ENCODE measurements around the gene ATF2. TPM values are rescaled to one million over a fixed set of nuclear protein-coding genes. Genes with fewer than 3 reads are reported as not detected.

The ATF2 gene
- total RNA-seq, 1 donor from 2014 or later: 32.1 TPM

- H3K27me3 ChIP-seq (ENCODE audit: control insufficient read depth, insufficient read depth, low read length): no peaks in the 10 kb centered on the region
- FAIRE-seq: no peak
- no peak for TF ChIP-seq CTCF (IDR thresholded peaks at IDR 0.05; ENCODE audit: insufficient read depth, low read length, severe bottlenecking)
- peaks cover 6% of the 10 kb centered on the region for H3K36me3 ChIP-seq (ENCODE audit: control insufficient read depth, insufficient read depth, low read length)
- peak; percentile 49 for DNase-seq (ENCODE audit: low read depth)
- peak overlapping the region; percentile 98 for H3K4me3 ChIP-seq (ENCODE audit: low read depth, low read length)
Observed at GRCh38 chr2:175180701-175181103, 12.7 kb upstream of the ATF2 start.

- Histone ChIP-seq H3K4me3 (ENCODE audit: low read depth, low read length) (no peak overlapping the region), H3K36me3 (ENCODE audit: control insufficient read depth, insufficient read depth, low read length) (peaks cover 7% of the 10 kb centered on the region), H3K27me3 (ENCODE audit: control insufficient read depth, insufficient read depth, low read length) (no peaks in the 10 kb centered on the region)
- DNase-seq (ENCODE audit: low read depth) (no peak), FAIRE-seq (no peak)
- no peak for TF ChIP-seq CTCF (IDR thresholded peaks at IDR 0.05; ENCODE audit: insufficient read depth, low read length, severe bottlenecking)
Observed at GRCh38 chr2:175176624-175177023, 8.6 kb upstream of the ATF2 start.

GRCh38 chr2:175175896-175176295, 7.9 kb upstream of the ATF2 start:
- Histone ChIP-seq H3K36me3 (ENCODE audit: control insufficient read depth, insufficient read depth, low read length) (peaks cover 7% of the 10 kb centered on the region), H3K27me3 (ENCODE audit: control insufficient read depth, insufficient read depth, low read length) (no peaks in the 10 kb centered on the region), H3K4me3 (ENCODE audit: low read depth, low read length) (no peak overlapping the region)
- DNase-seq (ENCODE audit: low read depth) (no peak), FAIRE-seq (no peak)
- no peak for TF ChIP-seq CTCF (IDR thresholded peaks at IDR 0.05; ENCODE audit: insufficient read depth, low read length, severe bottlenecking)

GRCh38 chr2:175175320-175175719, 7.3 kb upstream of the ATF2 start:
- FAIRE-seq (no peak), DNase-seq (ENCODE audit: low read depth) (no peak)
- Histone ChIP-seq H3K4me3 (ENCODE audit: low read depth, low read length) (no peak overlapping the region), H3K27me3 (ENCODE audit: control insufficient read depth, insufficient read depth, low read length) (no peaks in the 10 kb centered on the region), H3K36me3 (ENCODE audit: control insufficient read depth, insufficient read depth, low read length) (peaks cover 7% of the 10 kb centered on the region)
- no peak for TF ChIP-seq CTCF (IDR thresholded peaks at IDR 0.05; ENCODE audit: insufficient read depth, low read length, severe bottlenecking)

GRCh38 chr2:175170659-175171304, 2.8 kb upstream of the ATF2 start:
- no peak for TF ChIP-seq CTCF (IDR thresholded peaks at IDR 0.05; ENCODE audit: insufficient read depth, low read length, severe bottlenecking)
- no peaks in the 10 kb centered on the region for H3K27me3 ChIP-seq (ENCODE audit: control insufficient read depth, insufficient read depth, low read length)
- DNase-seq (ENCODE audit: low read depth) (no peak), FAIRE-seq (no peak)
- H3K4me3 ChIP-seq (ENCODE audit: low read depth, low read length): no peak overlapping the region
- H3K36me3 ChIP-seq (ENCODE audit: control insufficient read depth, insufficient read depth, low read length): peaks cover 1% of the 10 kb centered on the region

GRCh38 chr2:175169191-175169590, 1.2 kb upstream of the ATF2 start:
- no peak overlapping the region for H3K4me3 ChIP-seq (ENCODE audit: low read depth, low read length)
- peaks cover 1% of the 10 kb centered on the region for H3K36me3 ChIP-seq (ENCODE audit: control insufficient read depth, insufficient read depth, low read length)
- no peaks in the 10 kb centered on the region for H3K27me3 ChIP-seq (ENCODE audit: control insufficient read depth, insufficient read depth, low read length)
- TF ChIP-seq CTCF (IDR thresholded peaks at IDR 0.05; ENCODE audit: insufficient read depth, low read length, severe bottlenecking): no peak
- DNase-seq (ENCODE audit: low read depth) (no peak), FAIRE-seq (no peak)
